ENCODE measurements around the gene SLC38A10.

SLC38A10 gene

GRCh38 chr17:81273698-81274470, 21.2 kb downstream of the SLC38A10 start:
- no peak overlapping the region for H3K27ac ChIP-seq (ENCODE audit: low read length, poor library complexity, severe bottlenecking)
- no peak overlapping the region for H2BK12ac ChIP-seq (ENCODE audit: low read length in 2 of 2)
- H3K36me3 ChIP-seq (ENCODE audit: control insufficient read depth in 1 of 2, insufficient read depth in 2 of 2, low read depth in 1 of 2, low read length in 2 of 2) = peaks cover 77 to 89% of the 10 kb centered on the region in 2 experiments
- no peak overlapping the region for H4K8ac ChIP-seq (ENCODE audit: low read length)
- no peak overlapping the region for H2AK5ac ChIP-seq (ENCODE audit: low read length, severe bottlenecking)
- H3K4ac ChIP-seq (ENCODE audit: low read depth in 1 of 2, low read length in 2 of 2) = no peak overlapping the region
- no peak overlapping the region for H2BK5ac ChIP-seq (ENCODE audit: low read depth, low read length, poor library complexity, severe bottlenecking)
- WGBS = 98% methylated on average over 31 of the region's 31 CpGs
- H3K4me3 ChIP-seq (ENCODE audit: insufficient read depth in 1 of 2, low read depth in 1 of 2, low read length in 2 of 2) = no peak overlapping the region
- H3K14ac ChIP-seq (ENCODE audit: low read length in 2 of 2) = no peak overlapping the region
- no peak overlapping the region for H3K23ac ChIP-seq (ENCODE audit: low read length in 2 of 2)
- H3K9ac ChIP-seq (ENCODE audit: low read length) = no peak overlapping the region
- H3K27me3 ChIP-seq (ENCODE audit: control insufficient read depth in 1 of 2, insufficient read depth in 1 of 2, low read length in 2 of 2) = no peaks in the 10 kb centered on the region
- H3K4me1 ChIP-seq (ENCODE audit: control insufficient read depth, insufficient read depth, low read depth, low read length) = peaks cover 9% of the 10 kb centered on the region
- no peak overlapping the region for H3K18ac ChIP-seq (ENCODE audit: low read depth in 1 of 2, low read length in 2 of 2)
- no peak for DNase-seq
- H2AFZ ChIP-seq (ENCODE audit: low read depth, low read length) = no peak overlapping the region
- H2BK120ac ChIP-seq (ENCODE audit: low read depth, low read length) = no peak overlapping the region
- no peak overlapping the region for H3K4me2 ChIP-seq (ENCODE audit: low read length, poor library complexity, severe bottlenecking)
- H4K91ac ChIP-seq (ENCODE audit: low read length) = no peak overlapping the region
- H2BK15ac ChIP-seq (ENCODE audit: low read depth, poor library complexity, severe bottlenecking) = no peak overlapping the region
- no peaks in the 10 kb centered on the region for H3K9me3 ChIP-seq (ENCODE audit: control insufficient read depth, low read length)
- peaks cover 23% of the 10 kb centered on the region for H3K79me1 ChIP-seq (replicated peaks; ENCODE audit: low read length, poor library complexity, severe bottlenecking)

DNA sequence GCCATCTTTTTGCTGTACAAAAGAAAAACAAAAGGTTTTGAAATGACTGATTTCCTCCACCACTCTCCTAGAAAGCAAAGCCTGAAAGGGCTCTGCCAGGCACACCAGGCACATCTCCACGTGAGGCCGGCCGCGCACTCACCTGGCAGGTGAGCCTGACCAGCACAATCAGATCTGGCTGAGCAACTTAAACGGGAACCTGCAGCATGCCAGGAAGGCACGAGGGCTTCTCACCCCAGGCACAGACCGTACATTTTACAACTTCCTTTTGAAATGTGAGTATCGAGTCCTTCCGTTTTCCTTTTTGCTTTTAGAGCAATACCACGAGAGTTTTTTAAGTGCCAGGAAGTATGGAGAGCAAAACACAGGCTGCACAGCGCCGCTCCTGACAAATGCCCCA, 22.5 kb downstream of the SLC38A10 start:
- Histone ChIP-seq H3K4me1 (ENCODE audit: control insufficient read depth, insufficient read depth, low read depth, low read length) (peaks cover 9% of the 10 kb centered on the region), H2AFZ (ENCODE audit: low read depth, low read length) (no peak overlapping the region), H3K27me3 (ENCODE audit: control insufficient read depth in 1 of 2, insufficient read depth in 1 of 2, low read length in 2 of 2) (no peaks in the 10 kb centered on the region), H3K4me3 (ENCODE audit: insufficient read depth in 1 of 2, low read depth in 1 of 2, low read length in 2 of 2) (no peak overlapping the region), H4K8ac (ENCODE audit: low read length) (no peak overlapping the region), H3K4ac (ENCODE audit: low read depth in 1 of 2, low read length in 2 of 2) (no peak overlapping the region), H3K18ac (ENCODE audit: low read depth in 1 of 2, low read length in 2 of 2) (no peak overlapping the region), H2BK120ac (ENCODE audit: low read depth, low read length) (no peak overlapping the region), H3K23ac (ENCODE audit: low read length in 2 of 2) (no peak overlapping the region), H2AK5ac (ENCODE audit: low read length, severe bottlenecking) (no peak overlapping the region), H3K79me1 (replicated peaks; ENCODE audit: low read length, poor library complexity, severe bottlenecking) (peaks cover 13% of the 10 kb centered on the region), H3K9me3 (ENCODE audit: control insufficient read depth, low read length) (no peaks in the 10 kb centered on the region), H3K9ac (ENCODE audit: low read length) (no peak overlapping the region), H4K91ac (ENCODE audit: low read length) (no peak overlapping the region), H2BK12ac (ENCODE audit: low read length in 2 of 2) (no peak overlapping the region), H2BK15ac (ENCODE audit: low read depth, poor library complexity, severe bottlenecking) (no peak overlapping the region), H3K4me2 (ENCODE audit: low read length, poor library complexity, severe bottlenecking) (no peak overlapping the region), H3K36me3 (ENCODE audit: control insufficient read depth in 1 of 2, insufficient read depth in 2 of 2, low read depth in 1 of 2, low read length in 2 of 2) (peaks cover 81% of the 10 kb centered on the region in 2 experiments), H3K27ac (ENCODE audit: low read length, poor library complexity, severe bottlenecking) (no peak overlapping the region), H3K14ac (ENCODE audit: low read length in 2 of 2) (no peak overlapping the region), H2BK5ac (ENCODE audit: low read depth, low read length, poor library complexity, severe bottlenecking) (no peak overlapping the region)
- WGBS = 94% methylated on average over 12 of the region's 12 CpGs
- no peak for DNase-seq

DNA sequence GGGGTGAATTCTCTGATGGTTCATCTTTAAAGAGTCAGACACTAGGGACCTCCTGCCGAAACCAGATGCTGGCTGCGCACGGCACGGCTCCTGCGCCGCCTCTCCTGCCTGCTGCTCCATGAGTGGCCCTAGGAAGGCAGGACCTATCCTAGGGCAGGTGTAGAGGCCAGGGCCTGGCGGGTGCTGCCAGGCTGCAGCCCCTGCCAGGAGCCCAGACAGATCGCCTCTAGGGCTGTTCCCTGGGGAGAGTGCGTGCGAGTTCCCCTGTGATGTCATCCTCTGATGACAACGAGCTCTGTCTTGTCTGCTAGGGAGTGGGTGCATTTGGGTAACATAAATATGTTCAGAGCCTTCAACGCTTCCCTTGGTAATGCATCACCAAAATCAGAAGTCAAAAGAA, 23.9 kb downstream of the SLC38A10 start:
- Histone ChIP-seq H3K27me3 (ENCODE audit: control insufficient read depth in 1 of 2, insufficient read depth in 1 of 2, low read length in 2 of 2) (no peaks in the 10 kb centered on the region), H3K27ac (ENCODE audit: low read length, poor library complexity, severe bottlenecking) (no peak overlapping the region)
- WGBS = 96% methylated on average over 12 of the region's 12 CpGs

DNA sequence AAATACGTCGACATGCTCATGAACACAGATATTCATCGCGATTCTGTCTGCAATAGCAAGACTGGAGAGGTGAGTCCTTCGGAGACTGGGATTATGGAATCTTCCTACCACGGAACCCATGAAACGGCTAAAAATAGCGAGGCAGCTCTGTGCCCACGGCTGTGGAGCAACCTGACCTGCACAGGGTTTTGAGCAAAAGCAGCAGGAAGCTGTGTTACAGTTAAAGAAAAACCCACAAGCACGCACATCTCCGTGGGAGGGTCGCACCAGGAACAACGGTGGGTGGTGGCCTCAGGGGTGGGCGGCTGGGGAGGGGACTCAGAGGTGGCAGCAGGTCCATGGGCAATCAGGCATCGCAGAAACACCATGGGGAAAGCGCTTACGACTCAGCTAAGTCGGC, 24.8 kb downstream of the SLC38A10 start:
- Histone ChIP-seq H3K79me1 (replicated peaks; ENCODE audit: low read length, poor library complexity, severe bottlenecking) (peaks cover 14% of the 10 kb centered on the region), H3K18ac (ENCODE audit: low read depth in 1 of 2, low read length in 2 of 2) (no peak overlapping the region), H2BK12ac (ENCODE audit: low read length in 2 of 2) (no peak overlapping the region), H4K91ac (ENCODE audit: low read length) (no peak overlapping the region), H3K36me3 (ENCODE audit: control insufficient read depth in 1 of 2, insufficient read depth in 2 of 2, low read depth in 1 of 2, low read length in 2 of 2) (peaks cover 67 to 76% of the 10 kb centered on the region in 2 experiments), H3K9me3 (ENCODE audit: control insufficient read depth, low read length) (no peaks in the 10 kb centered on the region), H3K4ac (ENCODE audit: low read depth in 1 of 2, low read length in 2 of 2) (no peak overlapping the region), H3K4me2 (ENCODE audit: low read length, poor library complexity, severe bottlenecking) (no peak overlapping the region), H2BK120ac (ENCODE audit: low read depth, low read length) (no peak overlapping the region), H2BK5ac (ENCODE audit: low read depth, low read length, poor library complexity, severe bottlenecking) (no peak overlapping the region), H3K27ac (ENCODE audit: low read length, poor library complexity, severe bottlenecking) (no peak overlapping the region), H3K27me3 (ENCODE audit: control insufficient read depth in 1 of 2, insufficient read depth in 1 of 2, low read length in 2 of 2) (no peaks in the 10 kb centered on the region), H2AFZ (ENCODE audit: low read depth, low read length) (no peak overlapping the region), H3K9ac (ENCODE audit: low read length) (no peak overlapping the region), H3K14ac (ENCODE audit: low read length in 2 of 2) (no peak overlapping the region), H2AK5ac (ENCODE audit: low read length, severe bottlenecking) (no peak overlapping the region), H3K4me3 (ENCODE audit: insufficient read depth in 1 of 2, low read depth in 1 of 2, low read length in 2 of 2) (no peak overlapping the region), H3K23ac (ENCODE audit: low read length in 2 of 2) (peak overlapping the region in 1 of 2 experiments; percentile 9), H2BK15ac (ENCODE audit: low read depth, poor library complexity, severe bottlenecking) (no peak overlapping the region), H3K4me1 (ENCODE audit: control insufficient read depth, insufficient read depth, low read depth, low read length) (peaks cover 9% of the 10 kb centered on the region), H4K8ac (ENCODE audit: low read length) (no peak overlapping the region)
- 97% methylated on average over 18 of the region's 18 CpGs for WGBS
- no peak for DNase-seq

More for the DNA sequence above, 23.9 kb downstream of the SLC38A10 start:
- Histone ChIP-seq H3K4me3 (ENCODE audit: insufficient read depth in 1 of 2, low read depth in 1 of 2, low read length in 2 of 2) (no peak overlapping the region), H4K8ac (ENCODE audit: low read length) (no peak overlapping the region), H3K79me1 (replicated peaks; ENCODE audit: low read length, poor library complexity, severe bottlenecking) (peaks cover 9% of the 10 kb centered on the region), H2AFZ (ENCODE audit: low read depth, low read length) (no peak overlapping the region), H3K9ac (ENCODE audit: low read length) (no peak overlapping the region), H3K4ac (ENCODE audit: low read depth in 1 of 2, low read length in 2 of 2) (no peak overlapping the region), H2BK120ac (ENCODE audit: low read depth, low read length) (no peak overlapping the region), H3K4me2 (ENCODE audit: low read length, poor library complexity, severe bottlenecking) (no peak overlapping the region), H4K91ac (ENCODE audit: low read length) (no peak overlapping the region), H2AK5ac (ENCODE audit: low read length, severe bottlenecking) (no peak overlapping the region), H2BK12ac (ENCODE audit: low read length in 2 of 2) (no peak overlapping the region), H3K36me3 (ENCODE audit: control insufficient read depth in 1 of 2, insufficient read depth in 2 of 2, low read depth in 1 of 2, low read length in 2 of 2) (peaks cover 67 to 75% of the 10 kb centered on the region in 2 experiments), H3K23ac (ENCODE audit: low read length in 2 of 2) (no peak overlapping the region), H3K4me1 (ENCODE audit: control insufficient read depth, insufficient read depth, low read depth, low read length) (peaks cover 9% of the 10 kb centered on the region), H3K9me3 (ENCODE audit: control insufficient read depth, low read length) (no peaks in the 10 kb centered on the region), H3K14ac (ENCODE audit: low read length in 2 of 2) (no peak overlapping the region), H2BK5ac (ENCODE audit: low read depth, low read length, poor library complexity, severe bottlenecking) (no peak overlapping the region), H2BK15ac (ENCODE audit: low read depth, poor library complexity, severe bottlenecking) (no peak overlapping the region), H3K18ac (ENCODE audit: low read depth in 1 of 2, low read length in 2 of 2) (no peak overlapping the region)
- DNase-seq = no peak
